ENCODE measurements around the gene CAMK1D.

The CAMK1D gene

DNA sequence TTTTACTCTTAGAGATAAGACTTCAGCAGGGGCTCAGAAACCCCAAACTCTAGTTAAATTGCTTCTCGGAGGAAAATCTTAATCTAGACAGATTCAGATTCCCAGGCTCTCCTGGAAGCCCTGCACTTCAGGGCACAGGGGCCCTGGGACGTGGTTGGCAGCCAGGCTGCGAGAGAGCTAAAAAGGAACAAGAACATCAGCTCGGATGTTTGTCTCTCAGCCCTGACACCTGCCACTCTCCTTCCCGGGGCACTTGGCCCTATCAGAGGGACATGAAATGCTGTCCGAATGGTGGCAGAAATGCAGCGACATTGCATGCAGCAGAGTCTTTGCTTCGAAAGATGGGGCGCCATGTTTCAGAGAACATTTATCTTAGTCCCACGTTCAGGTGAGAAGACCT lies 485.4 kb downstream of the CAMK1D start:
- TF ChIP-seq ZFP3 (CRISPR knock-in tag; IDR thresholded peaks at IDR 0.05) = no peak
- no peak for TF ChIP-seq TCF4 (CRISPR knock-in tag; IDR thresholded peaks at IDR 0.05; ENCODE audit: borderline replicate concordance)
- no peak for TF ChIP-seq CREB5 (CRISPR knock-in tag; IDR thresholded peaks at IDR 0.05; ENCODE audit: low read depth)
- TF ChIP-seq, protein P1, sequence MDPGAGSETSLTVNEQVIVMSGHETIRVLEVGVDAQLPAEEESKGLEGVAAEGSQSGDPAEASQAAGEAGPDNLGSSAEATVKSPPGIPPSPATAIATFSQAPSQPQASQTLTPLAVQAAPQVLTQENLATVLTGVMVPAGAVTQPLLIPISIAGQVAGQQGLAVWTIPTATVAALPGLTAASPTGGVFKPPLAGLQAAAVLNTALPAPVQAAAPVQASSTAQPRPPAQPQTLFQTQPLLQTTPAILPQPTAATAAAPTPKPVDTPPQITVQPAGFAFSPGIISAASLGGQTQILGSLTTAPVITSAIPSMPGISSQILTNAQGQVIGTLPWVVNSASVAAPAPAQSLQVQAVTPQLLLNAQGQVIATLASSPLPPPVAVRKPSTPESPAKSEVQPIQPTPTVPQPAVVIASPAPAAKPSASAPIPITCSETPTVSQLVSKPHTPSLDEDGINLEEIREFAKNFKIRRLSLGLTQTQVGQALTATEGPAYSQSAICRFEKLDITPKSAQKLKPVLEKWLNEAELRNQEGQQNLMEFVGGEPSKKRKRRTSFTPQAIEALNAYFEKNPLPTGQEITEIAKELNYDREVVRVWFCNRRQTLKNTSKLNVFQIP (CRISPR knock-in tag; IDR thresholded peaks at IDR 0.05; ENCODE audit: borderline replicate concordance, low read depth) = no peak
- TF ChIP-seq ARNTL (CRISPR knock-in tag; IDR thresholded peaks at IDR 0.05; ENCODE audit: borderline replicate concordance, low read depth) = no peak
- TF ChIP-seq SNAI2 (CRISPR knock-in tag; IDR thresholded peaks at IDR 0.05) = no peak
- ATAC-seq = no peak

DNA sequence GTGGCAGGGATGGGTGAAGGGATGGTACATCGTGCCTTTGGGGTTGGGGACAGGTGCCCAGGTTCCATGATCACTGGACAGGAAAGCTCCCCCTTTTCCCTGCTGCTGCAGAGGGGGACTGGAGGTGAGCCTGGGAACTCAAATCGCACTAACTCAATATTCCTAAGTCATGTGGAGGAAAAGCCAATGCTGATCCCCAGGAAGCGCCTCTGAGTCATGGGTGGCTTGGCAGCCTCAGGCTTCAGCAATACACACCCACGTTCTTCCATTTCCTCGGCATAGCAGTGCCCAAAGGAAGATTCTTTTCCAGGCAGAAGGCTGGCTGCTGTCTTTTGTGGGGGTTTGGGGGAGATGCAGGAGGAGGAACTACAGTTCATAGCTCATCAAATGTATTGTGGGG lies 486.4 kb downstream of the CAMK1D start:
- ATAC-seq = peak; percentile 87
- TF ChIP-seq ARNTL (CRISPR knock-in tag; IDR thresholded peaks at IDR 0.05; ENCODE audit: borderline replicate concordance, low read depth) (no peak), ZC3H10 (CRISPR knock-in tag; IDR thresholded peaks at IDR 0.05) (no peak), TCF4 (CRISPR knock-in tag; IDR thresholded peaks at IDR 0.05; ENCODE audit: borderline replicate concordance) (no peak), ISL1 (CRISPR knock-in tag; IDR thresholded peaks at IDR 0.05) (no peak), RARB (CRISPR knock-in tag; IDR thresholded peaks at IDR 0.05) (no peak), ZFP30 (CRISPR knock-in tag; IDR thresholded peaks at IDR 0.05) (no peak), ZNF8 (CRISPR knock-in tag; IDR thresholded peaks at IDR 0.05) (no peak), ESRRG (CRISPR knock-in tag; IDR thresholded peaks at IDR 0.05) (no peak), ZFP3 (CRISPR knock-in tag; IDR thresholded peaks at IDR 0.05) (no peak), ZNF565 (CRISPR knock-in tag; conservative IDR thresholded peaks at IDR 0.05; ENCODE audit: low read depth) (no peak), SNAI2 (CRISPR knock-in tag; IDR thresholded peaks at IDR 0.05) (no peak), TOX (CRISPR knock-in tag; IDR thresholded peaks at IDR 0.05; ENCODE audit: borderline replicate concordance) (no peak), CREB5 (CRISPR knock-in tag; IDR thresholded peaks at IDR 0.05; ENCODE audit: low read depth) (no peak), GLIS3 (CRISPR knock-in tag; IDR thresholded peaks at IDR 0.05) (no peak)
- TF ChIP-seq, protein P2, sequence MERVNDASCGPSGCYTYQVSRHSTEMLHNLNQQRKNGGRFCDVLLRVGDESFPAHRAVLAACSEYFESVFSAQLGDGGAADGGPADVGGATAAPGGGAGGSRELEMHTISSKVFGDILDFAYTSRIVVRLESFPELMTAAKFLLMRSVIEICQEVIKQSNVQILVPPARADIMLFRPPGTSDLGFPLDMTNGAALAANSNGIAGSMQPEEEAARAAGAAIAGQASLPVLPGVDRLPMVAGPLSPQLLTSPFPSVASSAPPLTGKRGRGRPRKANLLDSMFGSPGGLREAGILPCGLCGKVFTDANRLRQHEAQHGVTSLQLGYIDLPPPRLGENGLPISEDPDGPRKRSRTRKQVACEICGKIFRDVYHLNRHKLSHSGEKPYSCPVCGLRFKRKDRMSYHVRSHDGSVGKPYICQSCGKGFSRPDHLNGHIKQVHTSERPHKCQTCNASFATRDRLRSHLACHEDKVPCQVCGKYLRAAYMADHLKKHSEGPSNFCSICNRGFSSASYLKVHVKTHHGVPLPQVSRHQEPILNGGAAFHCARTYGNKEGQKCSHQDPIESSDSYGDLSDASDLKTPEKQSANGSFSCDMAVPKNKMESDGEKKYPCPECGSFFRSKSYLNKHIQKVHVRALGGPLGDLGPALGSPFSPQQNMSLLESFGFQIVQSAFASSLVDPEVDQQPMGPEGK (CRISPR knock-in tag; IDR thresholded peaks at IDR 0.05; ENCODE audit: borderline replicate concordance) = no peak
- TF ChIP-seq, protein P3, sequence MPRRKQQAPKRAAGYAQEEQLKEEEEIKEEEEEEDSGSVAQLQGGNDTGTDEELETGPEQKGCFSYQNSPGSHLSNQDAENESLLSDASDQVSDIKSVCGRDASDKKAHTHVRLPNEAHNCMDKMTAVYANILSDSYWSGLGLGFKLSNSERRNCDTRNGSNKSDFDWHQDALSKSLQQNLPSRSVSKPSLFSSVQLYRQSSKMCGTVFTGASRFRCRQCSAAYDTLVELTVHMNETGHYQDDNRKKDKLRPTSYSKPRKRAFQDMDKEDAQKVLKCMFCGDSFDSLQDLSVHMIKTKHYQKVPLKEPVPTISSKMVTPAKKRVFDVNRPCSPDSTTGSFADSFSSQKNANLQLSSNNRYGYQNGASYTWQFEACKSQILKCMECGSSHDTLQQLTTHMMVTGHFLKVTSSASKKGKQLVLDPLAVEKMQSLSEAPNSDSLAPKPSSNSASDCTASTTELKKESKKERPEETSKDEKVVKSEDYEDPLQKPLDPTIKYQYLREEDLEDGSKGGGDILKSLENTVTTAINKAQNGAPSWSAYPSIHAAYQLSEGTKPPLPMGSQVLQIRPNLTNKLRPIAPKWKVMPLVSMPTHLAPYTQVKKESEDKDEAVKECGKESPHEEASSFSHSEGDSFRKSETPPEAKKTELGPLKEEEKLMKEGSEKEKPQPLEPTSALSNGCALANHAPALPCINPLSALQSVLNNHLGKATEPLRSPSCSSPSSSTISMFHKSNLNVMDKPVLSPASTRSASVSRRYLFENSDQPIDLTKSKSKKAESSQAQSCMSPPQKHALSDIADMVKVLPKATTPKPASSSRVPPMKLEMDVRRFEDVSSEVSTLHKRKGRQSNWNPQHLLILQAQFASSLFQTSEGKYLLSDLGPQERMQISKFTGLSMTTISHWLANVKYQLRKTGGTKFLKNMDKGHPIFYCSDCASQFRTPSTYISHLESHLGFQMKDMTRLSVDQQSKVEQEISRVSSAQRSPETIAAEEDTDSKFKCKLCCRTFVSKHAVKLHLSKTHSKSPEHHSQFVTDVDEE (CRISPR knock-in tag; IDR thresholded peaks at IDR 0.05) = no peak
- TF ChIP-seq, protein P1 (CRISPR knock-in tag; IDR thresholded peaks at IDR 0.05; ENCODE audit: borderline replicate concordance, low read depth) = no peak

GRCh38 chr10:12838366-12838765 lies 489.0 kb downstream of the CAMK1D start:
- no peak for ATAC-seq
- TF ChIP-seq, protein P2 (CRISPR knock-in tag; IDR thresholded peaks at IDR 0.05; ENCODE audit: borderline replicate concordance) = no peak
- TF ChIP-seq ISL1 (CRISPR knock-in tag; IDR thresholded peaks at IDR 0.05) = no peak
- TF ChIP-seq SNAI2 (CRISPR knock-in tag; IDR thresholded peaks at IDR 0.05) = no peak
- no peak for TF ChIP-seq RARB (CRISPR knock-in tag; IDR thresholded peaks at IDR 0.05)
- TF ChIP-seq TCF4 (CRISPR knock-in tag; IDR thresholded peaks at IDR 0.05; ENCODE audit: borderline replicate concordance) = no peak
- TF ChIP-seq ZFP30 (CRISPR knock-in tag; IDR thresholded peaks at IDR 0.05) = no peak
- TF ChIP-seq ZC3H10 (CRISPR knock-in tag; IDR thresholded peaks at IDR 0.05) = no peak
- no peak for TF ChIP-seq TOX (CRISPR knock-in tag; IDR thresholded peaks at IDR 0.05; ENCODE audit: borderline replicate concordance)
- TF ChIP-seq, protein P4, sequence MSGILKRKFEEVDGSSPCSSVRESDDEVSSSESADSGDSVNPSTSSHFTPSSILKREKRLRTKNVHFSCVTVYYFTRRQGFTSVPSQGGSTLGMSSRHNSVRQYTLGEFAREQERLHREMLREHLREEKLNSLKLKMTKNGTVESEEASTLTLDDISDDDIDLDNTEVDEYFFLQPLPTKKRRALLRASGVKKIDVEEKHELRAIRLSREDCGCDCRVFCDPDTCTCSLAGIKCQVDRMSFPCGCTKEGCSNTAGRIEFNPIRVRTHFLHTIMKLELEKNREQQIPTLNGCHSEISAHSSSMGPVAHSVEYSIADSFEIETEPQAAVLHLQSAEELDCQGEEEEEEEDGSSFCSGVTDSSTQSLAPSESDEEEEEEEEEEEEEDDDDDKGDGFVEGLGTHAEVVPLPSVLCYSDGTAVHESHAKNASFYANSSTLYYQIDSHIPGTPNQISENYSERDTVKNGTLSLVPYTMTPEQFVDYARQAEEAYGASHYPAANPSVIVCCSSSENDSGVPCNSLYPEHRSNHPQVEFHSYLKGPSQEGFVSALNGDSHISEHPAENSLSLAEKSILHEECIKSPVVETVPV (CRISPR knock-in tag; IDR thresholded peaks at IDR 0.05) = no peak
- TF ChIP-seq CREB5 (CRISPR knock-in tag; IDR thresholded peaks at IDR 0.05; ENCODE audit: low read depth) = no peak
- TF ChIP-seq GLIS3 (CRISPR knock-in tag; IDR thresholded peaks at IDR 0.05) = no peak
- TF ChIP-seq ESRRG (CRISPR knock-in tag; IDR thresholded peaks at IDR 0.05) = no peak
- TF ChIP-seq ZNF70 (CRISPR knock-in tag; IDR thresholded peaks at IDR 0.05) = no peak
- no peak for TF ChIP-seq ZFP3 (CRISPR knock-in tag; IDR thresholded peaks at IDR 0.05)

Measured in SK-N-SH treated with all-trans-retinoic acid at 6 μM for 48 hours (cell line).